Activated CD8-positive, alpha-beta T cell treated with anti-CD3 and anti-CD28 coated beads for 36 hours (primary cell): ENCODE measurements around the gene CHSY1. TPM values are rescaled to one million over a fixed set of nuclear protein-coding genes. Genes with fewer than 3 reads are reported as not detected.
A peak's percentile ranks its signal among the peaks of the same experiment; 100 is the strongest.

Source experiments
- ATAC-seq: fragments of 200-7000 bp; cut with Tn5 transposase; one replicate; pipeline ENCODE4 v1.10.0; 2021; ENCODE audit warnings: mild to moderate bottlenecking, moderate library complexity
- CTCF ChIA-PET: fragments of 350-600 bp; sonication (Branson Sonifier 250); formaldehyde crosslinking; loops from one replicate; lab custom pipeline; 2021; ENCODE audit warnings: antibody characterized with exemption; lab: Charles Lee
- POLR2A ChIA-PET: fragments of 350-600 bp; sonication (Branson Sonifier 250); formaldehyde crosslinking; loops from one replicate; lab custom pipeline; 2021; ENCODE audit warnings: antibody characterized with exemption; lab: Charles Lee
- DNase-seq: peaks from one replicate; pipeline ENCODE4 v3.0.0-alpha.2; 2020
- H3K27ac Mint-ChIP-seq: one replicate; pipeline ENCODE4 v1.8.0; 2021; ENCODE audit warnings: mild to moderate bottlenecking, mixed read lengths
- H3K27me3 Mint-ChIP-seq: one replicate; pipeline ENCODE4 v1.8.0; 2021; ENCODE audit warnings: mixed read lengths
- H3K36me3 Mint-ChIP-seq: one replicate; pipeline ENCODE4 v1.8.0; 2021; ENCODE audit warnings: low read depth, mixed read lengths
- H3K4me1 Mint-ChIP-seq: one replicate; pipeline ENCODE4 v1.8.0; 2021; ENCODE audit warnings: low read depth, mixed read lengths
- H3K4me3 Mint-ChIP-seq: one replicate; pipeline ENCODE4 v1.8.0; 2021; ENCODE audit warnings: mild to moderate bottlenecking, moderate library complexity, mixed read lengths
- H3K9me3 Mint-ChIP-seq: one replicate; pipeline ENCODE4 v1.8.0; 2021; ENCODE audit warnings: mixed read lengths
- CTCF ChIP-seq: fragments of 200-600 bp; IDR thresholded peaks from one replicate; pipeline ENCODE4 v1.8.0; 2022; ENCODE audit warnings: antibody characterized with exemption, mild to moderate bottlenecking
- intact Hi-C: fragments of 100-400 bp; cut with micrococcal nuclease; formaldehyde crosslinking; loops from one replicate; pipeline ENCODE4 v1.10.0; 2022
- total RNA-seq, 2 experiments: library from RNA; stranded (reverse); gene quantifications; one replicate each; pipeline ENCODE4 v1.2.3, GENCODE V29; 2021

Gene CHSY1
- total RNA-seq, 2 experiments from 2014 or later, result 57.9 to 58.3 TPM

DNA sequence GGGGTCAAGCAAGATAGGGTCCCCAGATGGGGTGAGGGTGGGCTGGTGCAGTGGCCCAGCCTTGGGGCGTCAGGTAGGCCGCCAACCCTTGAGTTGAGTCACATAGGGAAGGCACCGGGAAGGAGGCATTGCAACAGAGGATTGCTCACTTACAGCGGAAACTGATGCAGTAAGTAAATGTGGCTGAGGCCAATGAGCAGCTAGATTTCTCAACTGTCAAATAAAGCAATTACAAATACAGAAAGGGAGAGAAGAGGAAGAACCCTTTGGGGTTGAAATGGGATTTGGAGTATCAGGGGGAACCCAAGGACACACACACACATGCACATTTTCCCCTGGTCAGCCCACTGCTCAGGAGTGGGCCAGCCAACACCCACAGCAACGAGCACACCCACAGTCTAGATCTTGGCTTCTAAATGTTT lies 44.0 kb downstream of the CHSY1 start:
- H3K9me3 Mint-ChIP-seq, result no peaks in the 10 kb centered on the region
- no peak for TF ChIP-seq CTCF
- DNase-seq (no peak), ATAC-seq (no peak)
- ChIA-PET CTCF (no interaction called here), POLR2A (interaction anchor here (0.6 to 0.7 kb wide), 2 partner anchors 8 to 44 kb away, joined by 3 to 5 read pairs; partner anchors contain the start of gene CHSY1)
- peaks cover 35% of the 10 kb centered on the region for H3K36me3 Mint-ChIP-seq
- intact Hi-C loops, result loop anchor here (2.0 to 5.0 kb wide), 2 partner anchors 19 to 34 kb away; no protein-coding TSS in a partner anchor
- no peaks in the 10 kb centered on the region for H3K27me3 Mint-ChIP-seq
- H3K4me1 Mint-ChIP-seq, result peaks cover 88% of the 10 kb centered on the region
- no peak overlapping the region for H3K4me3 Mint-ChIP-seq
- peak overlapping the region; percentile 99 for H3K27ac Mint-ChIP-seq

GRCh38 chr15:101206176-101206591 lies 45.7 kb downstream of the CHSY1 start:
- Mint-ChIP-seq H3K9me3 (no peaks in the 10 kb centered on the region), H3K27ac (peak overlapping the region; percentile 99), H3K4me3 (peak overlapping the region; percentile 68), H3K4me1 (peaks cover 88% of the 10 kb centered on the region), H3K27me3 (no peaks in the 10 kb centered on the region), H3K36me3 (peaks cover 42% of the 10 kb centered on the region)
- ATAC-seq, result peak; percentile 89
- no peak for TF ChIP-seq CTCF
- intact Hi-C loops, result loop anchor here (2.0 to 5.0 kb wide), 2 partner anchors 17 to 36 kb away; no protein-coding TSS in a partner anchor
- ChIA-PET POLR2A (interaction anchor here (0.6 to 3.0 kb wide), 4 partner anchors 37 to 72 kb away, joined by 3 to 17 read pairs (median 4); no protein-coding TSS in a partner anchor), CTCF (interaction anchor here (1.3 to 2.7 kb wide), 5 partner anchors 34 to 83 kb away, joined by 3 to 11 read pairs (median 5); partner anchors contain the start of gene CHSY1)
- peak; percentile 94 for DNase-seq

DNA sequence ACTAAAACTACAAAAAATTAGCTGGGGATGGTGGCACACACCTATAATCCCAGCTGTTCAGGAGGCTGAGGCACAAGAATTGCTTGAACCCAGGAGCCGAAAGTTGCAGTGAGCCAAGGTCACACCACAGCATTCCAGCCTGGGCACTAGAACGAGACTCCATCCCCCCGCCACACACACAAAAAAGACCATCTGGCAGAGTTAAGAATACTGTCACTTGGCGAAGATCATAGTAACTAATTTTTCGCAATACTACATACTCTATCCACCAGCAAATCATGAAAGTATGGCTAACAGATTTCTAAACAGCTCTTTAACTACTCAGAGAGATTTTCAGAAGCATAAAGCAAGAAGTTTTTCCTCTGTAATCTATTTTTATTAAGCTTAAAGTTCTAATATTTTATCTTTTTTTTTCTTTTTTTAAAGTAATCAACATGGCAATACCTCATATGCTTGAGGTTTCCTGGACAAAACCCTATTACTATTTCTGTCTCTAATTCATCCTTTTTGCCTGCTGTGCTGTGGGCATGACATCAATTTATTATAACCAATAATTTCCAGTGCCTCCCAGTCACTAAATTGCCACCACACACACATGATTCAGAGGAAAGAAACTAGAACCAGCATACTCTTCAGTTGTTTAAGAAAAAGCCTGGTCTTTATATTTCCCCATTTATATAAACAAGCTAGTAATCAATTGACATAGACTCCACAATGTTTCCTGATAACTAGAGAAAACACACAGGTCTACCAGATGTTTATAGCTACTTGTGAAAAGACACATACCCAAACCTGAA lies 46.9 kb downstream of the CHSY1 start:
- H3K4me1 Mint-ChIP-seq, result peaks cover 91% of the 10 kb centered on the region
- intact Hi-C loops, result loop anchor here (5.0 kb wide), 2 partner anchors 37 to 38 kb away; no protein-coding TSS in a partner anchor
- H3K4me3 Mint-ChIP-seq, result peak overlapping the region; percentile 68
- peak overlapping the region; percentile 99 for H3K27ac Mint-ChIP-seq
- TF ChIP-seq CTCF, result no peak
- H3K27me3 Mint-ChIP-seq, result no peaks in the 10 kb centered on the region
- ChIA-PET CTCF (interaction anchor here (0.9 to 2.7 kb wide), 14 partner anchors 10 to 84 kb away, joined by 3 to 13 read pairs (median 4); partner anchors contain the start of gene CHSY1), POLR2A (interaction anchor here (0.6 to 3.0 kb wide), 12 partner anchors 11 to 232 kb away, joined by 3 to 17 read pairs (median 3); partner anchors contain the start of gene CHSY1)
- H3K9me3 Mint-ChIP-seq, result no peaks in the 10 kb centered on the region
- DNase-seq (peak; percentile 36), ATAC-seq (peak; percentile 7)
- peaks cover 52% of the 10 kb centered on the region for H3K36me3 Mint-ChIP-seq

DNA sequence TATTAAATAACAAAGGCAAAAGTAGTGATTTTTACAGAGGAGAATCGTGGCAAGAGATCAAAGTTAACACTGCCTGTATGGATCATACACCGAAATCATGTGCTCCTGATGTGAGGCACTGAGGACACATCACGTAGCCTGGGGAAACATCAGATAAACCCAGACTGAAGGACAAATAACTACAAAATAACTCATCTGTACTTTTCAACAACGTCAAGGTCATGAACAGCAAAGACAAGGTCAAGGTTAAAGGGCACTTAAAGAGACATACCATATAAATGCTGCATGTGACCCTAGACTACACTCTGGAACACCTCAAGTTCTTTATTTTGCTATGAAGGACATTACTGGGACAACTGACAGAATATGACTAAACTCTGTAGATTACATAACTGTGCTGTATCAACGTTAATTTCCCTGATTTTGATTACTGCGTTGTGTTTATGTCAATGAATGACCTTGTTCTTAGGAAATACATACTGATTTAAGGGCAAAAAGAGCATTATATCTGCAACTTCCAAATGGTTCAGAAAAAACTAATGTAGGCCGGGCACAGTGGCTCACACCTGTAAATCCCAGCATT lies 48.1 kb downstream of the CHSY1 start:
- intact Hi-C loops, result loop anchor here (5.0 kb wide), 1 partner anchor 36 kb away; no protein-coding TSS in a partner anchor
- Mint-ChIP-seq H3K9me3 (no peaks in the 10 kb centered on the region), H3K27me3 (no peaks in the 10 kb centered on the region), H3K4me1 (peaks cover 91% of the 10 kb centered on the region), H3K27ac (peak overlapping the region; percentile 97), H3K4me3 (peak overlapping the region; percentile 22), H3K36me3 (peaks cover 53% of the 10 kb centered on the region)
- CTCF ChIA-PET, result interaction anchor here (1.6 kb wide), 1 partner anchor 42 kb away, joined by 4 read pairs; no protein-coding TSS in a partner anchor
- POLR2A ChIA-PET, result interaction anchor here (1.2 to 3.0 kb wide), 4 partner anchors 10 to 46 kb away, joined by 3 to 17 read pairs (median 10); no protein-coding TSS in a partner anchor
- TF ChIP-seq CTCF, result no peak
- ATAC-seq (no peak), DNase-seq (no peak)
